Stimulated activated CD8-positive, alpha-beta memory T cell treated with anti-CD3 and anti-CD28 coated beads, Interleukin-12 subunit alpha, Interleukin-12 subunit beta, amount 100 ng/mL, for 4 hours (primary cell): ENCODE data around the gene HOXB6.
A peak's percentile ranks its signal among the peaks of the same experiment; 100 is the strongest.

Source experiments
- DNase-seq: peaks from one replicate; pipeline ENCODE4 v3.0.0-alpha.2; 2020; ENCODE audit warnings: low read depth

Gene HOXB6

DNA sequence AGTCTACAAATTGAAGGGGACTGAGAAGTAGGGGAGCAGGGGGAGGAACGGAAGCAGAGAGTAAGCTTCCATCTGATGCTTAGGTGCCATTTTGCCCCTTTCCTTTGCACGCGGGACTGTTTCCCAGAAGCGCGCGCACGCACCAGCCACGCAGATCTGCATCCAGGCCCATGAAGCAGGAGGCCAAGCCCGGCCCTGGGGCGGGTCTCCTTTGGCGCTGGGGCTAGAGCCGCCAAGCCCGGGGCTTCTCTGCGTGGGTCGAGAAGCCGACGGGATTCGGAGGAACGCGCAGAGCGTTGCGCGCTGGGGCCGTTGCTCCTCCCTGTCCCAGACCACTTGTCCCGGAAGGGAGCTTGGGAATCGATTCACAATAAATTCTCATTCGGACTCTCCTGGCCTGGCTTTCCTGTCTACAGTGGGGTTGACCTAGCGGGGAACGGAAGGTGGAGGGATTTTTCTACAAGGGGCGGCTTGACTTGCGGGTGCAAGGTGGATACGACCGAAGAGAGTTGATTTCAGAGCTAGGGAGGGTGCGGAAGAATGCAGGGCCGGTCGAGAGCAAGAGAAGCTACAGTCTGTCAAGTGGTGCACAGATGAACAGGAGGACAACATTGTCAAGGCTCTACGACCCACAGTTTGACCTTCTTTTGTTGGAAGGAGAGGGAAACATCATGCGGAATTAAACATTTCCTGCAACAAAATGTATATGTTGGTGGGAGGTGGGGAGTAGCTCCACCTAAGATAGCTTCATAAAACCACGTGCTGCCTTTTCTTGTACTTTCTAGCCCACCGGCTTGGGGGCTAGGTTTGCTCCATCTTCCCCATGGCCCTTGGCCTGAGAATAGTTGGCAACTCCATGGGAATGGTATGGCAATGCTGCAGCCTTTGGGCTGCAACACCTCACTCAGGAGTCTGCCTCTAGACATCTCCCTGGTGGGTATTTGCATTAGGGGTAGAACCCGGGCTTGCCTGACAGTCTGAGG is 16.9 kb upstream of the HOXB6 start:
- no peak for DNase-seq

DNA sequence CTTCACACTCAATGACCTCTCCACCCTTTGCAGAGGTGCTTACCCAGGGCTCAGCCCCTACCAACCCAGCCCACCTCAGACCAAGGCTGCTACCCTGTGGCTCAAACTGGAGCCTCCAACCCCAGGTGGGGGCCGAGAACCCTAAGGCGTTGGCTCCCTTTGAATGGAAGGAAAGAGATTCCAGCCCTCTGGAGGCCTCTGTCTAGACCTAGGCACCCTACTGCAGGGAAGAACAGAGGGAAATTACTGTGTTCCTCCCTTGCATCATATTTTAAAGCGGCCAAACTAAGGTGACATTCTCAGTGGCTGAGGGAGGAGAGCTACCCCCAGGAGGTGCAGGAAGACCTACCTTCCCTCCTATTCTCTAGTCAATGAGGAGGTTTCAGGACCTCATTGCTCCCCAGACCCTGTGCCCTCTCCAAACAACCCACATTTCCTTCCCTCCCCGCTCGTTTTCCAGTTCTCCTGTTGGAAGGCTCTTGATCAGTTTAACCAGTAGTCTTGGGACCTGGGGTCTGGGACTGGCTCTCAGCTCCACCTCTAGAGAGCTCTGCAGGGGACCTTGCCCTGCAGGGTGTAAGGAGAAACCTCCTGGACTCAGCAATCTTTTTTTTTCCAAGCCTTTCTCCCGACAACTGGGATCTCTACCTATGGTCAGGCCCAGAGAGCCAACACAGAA is 15.8 kb upstream of the HOXB6 start:
- DNase-seq: no peak

DNA sequence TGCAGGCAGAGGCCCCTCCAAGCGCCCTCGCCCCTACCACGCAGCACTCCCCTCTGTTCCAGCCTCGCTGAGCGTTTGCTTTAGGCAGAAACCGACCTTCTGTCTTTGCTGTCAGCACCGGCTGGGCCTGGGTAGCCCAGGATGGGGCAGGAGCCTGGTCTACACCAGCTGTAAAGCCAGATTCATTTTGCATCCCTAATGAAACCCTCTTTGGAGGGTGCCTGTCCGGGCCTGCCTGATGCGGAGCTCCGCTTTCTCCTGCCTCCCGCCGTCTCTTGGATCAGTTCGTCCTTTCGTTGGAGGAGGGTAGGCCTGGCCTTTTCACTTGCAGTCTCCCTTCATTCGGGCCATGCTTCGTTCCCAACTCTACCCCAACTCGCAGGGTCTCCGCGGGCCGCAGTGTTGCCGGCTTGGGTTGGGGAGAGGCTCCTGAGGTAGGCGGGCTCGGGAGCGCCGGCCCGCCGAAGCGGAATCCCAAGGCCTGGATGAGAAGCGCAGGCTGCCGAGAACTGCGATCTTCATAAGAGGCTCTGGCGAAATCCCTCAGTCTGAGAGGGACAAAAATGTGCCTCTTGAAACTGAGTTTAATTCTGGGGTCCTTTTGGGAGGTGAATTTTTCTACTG is 15.2 kb upstream of the HOXB6 start:
- no peak for DNase-seq

DNA sequence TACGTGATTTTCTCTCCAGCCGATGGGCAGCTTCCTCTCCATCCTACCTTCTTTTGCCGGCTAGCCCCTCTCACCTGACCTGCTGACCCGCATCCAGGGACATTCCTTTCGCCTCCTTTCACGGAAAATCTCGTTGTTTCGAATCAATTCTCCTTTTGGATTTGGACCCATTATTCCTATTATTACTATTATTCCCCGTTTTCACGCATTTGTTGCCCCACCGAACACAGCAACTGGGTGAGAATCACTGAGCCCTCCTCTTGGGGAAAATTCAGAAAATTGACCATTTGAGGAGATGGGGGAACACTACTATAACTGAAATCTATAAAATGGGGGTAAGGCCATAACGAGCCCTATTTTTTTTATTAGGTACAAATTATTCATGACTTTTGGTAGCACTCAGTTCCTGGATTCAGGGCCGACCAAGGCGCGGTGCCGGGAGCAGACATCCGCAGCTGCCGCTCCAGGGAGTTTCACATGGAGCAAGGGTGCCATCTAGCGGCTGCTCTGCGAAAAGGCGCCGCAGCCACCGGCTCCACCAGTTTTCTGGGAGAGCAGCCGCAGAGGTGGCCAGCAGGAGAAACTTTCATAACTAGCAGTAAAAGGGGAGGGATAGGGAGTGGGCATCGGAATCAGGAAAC is 13.6 kb upstream of the HOXB6 start:
- peak; percentile 59 for DNase-seq

DNA sequence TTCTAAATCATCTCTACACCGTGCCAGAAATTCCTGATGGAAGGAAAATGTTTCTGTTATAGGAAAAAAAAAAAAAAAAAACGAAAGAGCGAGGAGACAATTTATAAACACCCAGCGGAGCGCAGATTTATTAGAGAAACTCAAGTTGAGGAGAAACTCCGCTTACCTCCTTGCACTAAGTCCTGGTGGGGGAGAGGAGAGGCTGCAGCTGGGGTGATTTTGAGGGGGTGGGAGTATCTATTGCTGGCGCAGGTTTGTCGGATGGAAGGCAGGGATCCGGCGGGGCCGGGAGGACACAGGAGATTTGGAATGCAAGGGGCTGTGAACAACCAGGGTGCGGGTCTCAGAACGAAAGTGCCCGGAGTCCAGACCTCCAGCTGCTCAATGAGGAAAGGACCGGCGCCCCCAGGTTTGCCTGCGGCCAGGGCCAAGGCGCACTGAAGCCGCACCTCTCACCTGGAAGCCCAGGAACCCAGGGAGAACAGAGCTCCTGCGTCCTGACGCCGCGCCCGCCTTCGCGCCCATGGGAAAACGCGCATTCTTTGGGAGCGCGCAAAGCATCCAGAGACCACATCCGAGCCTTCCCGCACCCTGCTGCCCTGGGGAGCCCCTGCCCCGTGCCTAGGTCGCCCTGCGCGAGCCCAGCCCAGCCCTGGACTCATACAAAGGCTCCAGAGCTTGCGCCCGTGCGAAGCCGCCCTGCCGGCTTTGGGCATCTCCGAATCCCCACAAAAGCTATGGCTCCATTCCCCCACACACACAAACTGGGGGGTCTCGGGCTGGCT is 12.9 kb upstream of the HOXB6 start:
- no peak for DNase-seq

DNA sequence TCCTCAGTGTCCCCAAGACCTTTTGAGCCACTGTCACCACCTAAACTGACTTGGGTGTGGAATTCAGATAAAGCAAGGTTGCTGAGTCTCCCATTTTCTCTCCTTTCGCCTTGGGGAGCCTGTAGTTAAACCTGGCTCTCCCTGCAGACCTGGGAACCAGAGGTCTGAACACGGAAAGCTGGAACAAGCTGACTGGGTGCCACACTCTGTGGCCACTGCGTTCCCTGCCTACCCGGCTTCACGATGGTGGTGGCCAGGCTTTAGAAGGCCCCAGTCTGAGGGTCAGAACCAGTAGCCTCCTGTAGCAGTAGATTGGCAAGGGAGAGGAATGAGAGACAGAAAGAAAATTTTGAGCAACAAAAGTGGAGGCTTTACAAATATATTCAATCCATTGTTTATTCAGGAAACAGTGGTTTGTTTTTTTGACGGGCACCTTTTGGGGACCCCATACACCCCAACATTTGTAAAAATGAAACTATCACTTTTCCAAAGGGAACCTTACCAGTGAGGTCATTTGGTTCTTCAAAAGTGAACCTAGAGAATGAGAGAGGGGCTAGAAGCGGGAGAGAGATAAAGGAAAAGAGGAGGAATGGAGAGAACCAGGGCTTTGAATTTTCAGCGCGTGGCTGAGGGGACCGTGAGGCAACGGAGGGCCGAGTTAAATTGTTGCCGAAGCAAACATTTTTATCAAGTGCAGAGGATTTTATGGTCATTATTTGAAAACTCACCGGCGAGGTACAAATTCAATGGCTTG is 12.1 kb upstream of the HOXB6 start:
- no peak for DNase-seq

DNA sequence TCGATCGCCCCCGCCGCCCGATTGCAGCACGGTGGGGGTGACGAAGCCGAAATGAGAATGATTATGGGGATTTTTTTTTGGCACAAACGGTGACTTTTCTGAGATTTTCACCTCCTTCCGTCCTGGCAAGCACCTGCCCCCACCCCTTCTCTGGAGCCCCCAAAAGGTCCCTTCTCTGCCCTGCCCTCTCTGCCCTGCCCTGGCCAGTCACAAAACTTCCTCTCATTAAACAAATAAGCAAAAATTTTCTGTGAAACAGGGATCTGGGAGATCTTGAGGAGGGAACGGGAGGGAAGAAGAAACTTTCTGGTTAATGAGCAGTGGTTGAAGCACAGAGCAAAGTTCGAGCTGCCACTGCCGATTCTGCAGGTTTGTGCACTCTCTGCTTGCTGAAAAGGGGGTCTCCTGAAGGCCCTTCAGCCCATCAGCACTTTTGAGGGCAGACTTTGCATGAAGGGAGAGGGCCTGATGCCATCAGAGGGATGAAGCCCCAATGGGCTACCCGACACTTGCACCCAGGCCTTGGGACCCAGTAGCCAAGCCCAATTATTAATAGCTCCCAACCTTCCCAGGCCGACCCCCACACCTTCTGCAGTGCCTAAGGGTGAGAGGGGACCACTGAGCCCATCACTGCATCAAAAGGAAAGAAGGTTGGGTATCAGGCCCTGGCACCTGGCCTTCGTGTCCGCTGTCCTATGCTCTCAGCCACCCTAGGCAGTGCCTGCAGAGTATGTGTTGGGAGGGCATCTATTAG is 11.4 kb upstream of the HOXB6 start:
- no peak for DNase-seq

DNA sequence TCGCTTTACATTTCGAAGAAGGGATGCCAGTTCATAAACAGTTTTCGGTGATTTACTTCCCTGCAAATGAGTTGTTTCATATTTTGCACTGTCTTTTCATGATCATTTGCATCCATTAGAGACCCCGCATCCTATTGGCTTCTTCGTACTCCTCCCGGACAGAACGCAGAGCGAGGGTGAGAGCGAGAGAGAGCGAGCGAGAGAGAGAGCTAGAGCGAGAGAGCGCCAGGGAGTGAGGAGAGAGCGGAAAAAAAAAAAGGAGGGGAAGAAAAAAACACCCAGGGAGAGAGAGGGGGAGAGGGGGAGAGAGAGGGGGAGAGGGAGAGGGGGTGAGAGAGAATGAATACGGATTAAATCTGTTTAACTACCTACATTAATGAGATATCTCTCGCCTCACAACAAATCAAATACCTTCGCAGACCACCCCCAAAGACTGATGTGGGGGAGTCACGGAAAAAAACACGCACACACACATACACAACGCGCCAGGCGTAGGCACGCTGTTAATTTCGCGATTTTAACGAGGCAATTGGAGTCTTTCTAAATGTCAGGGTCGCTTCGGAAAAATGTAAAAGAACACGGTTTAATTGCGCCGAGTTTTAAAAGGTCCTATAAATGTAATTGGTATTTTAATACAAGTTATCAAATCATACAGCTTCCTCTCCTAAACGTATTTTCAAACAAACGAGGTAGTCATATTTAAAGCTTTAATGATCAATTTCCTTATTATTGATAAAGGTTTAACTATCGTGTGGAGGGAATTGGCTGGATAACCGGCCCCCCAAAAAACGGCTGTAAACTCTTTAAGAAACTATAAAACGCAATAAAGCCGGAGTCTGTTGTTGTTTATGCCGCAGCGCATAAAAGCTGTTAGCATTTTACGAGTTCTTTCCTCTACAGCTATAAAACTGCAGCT is 10.5 kb upstream of the HOXB6 start, which contains the start of gene HOXB8:
Gene HOXB8, minus strand, starts transcription at position 246 of the 916 bp plus-strand sequence. CDS start 588 bp downstream, outside the sequence.
- no peak for DNase-seq

DNA sequence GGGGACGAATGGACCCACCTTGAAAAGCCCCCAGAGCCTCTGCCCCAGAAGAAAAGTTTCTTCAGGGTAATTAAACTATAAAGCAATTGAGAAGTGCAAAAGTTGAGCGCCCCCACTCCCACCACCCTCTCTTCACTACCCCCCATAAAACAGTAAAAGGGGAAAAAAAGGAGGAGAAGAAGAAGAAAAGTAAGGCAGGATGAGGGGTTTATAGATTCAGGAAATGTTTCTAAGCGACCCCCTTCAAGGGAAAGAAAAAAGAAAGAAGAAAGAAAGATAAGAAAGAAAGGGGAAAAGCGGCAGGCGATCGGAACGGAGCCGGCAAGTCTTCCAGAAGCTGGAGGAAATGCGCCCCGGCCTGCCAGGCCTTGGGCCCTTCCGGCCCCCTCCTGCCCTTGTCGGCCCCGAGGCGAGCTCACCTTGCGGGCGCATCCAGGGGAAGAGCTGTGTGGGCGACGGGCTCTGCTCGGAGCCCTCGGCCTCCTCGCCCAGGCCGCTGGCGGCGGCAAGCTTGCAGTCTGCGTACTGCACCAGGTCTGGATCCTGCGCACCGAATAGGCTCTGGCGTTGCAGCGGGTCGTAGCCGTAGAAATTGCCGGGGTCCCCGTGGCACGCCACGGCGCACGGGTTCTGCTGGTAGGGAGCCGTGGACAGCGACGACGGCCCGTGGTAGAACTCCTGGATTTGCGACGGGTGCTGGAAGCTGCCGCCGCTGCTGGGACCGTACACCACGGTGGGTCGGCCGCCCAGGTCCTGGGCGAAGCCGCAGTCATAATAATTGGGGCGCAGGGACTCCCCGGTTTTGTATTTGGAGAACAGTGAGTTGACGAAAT is 9.3 kb upstream of the HOXB6 start:
- DNase-seq: no peak

DNA sequence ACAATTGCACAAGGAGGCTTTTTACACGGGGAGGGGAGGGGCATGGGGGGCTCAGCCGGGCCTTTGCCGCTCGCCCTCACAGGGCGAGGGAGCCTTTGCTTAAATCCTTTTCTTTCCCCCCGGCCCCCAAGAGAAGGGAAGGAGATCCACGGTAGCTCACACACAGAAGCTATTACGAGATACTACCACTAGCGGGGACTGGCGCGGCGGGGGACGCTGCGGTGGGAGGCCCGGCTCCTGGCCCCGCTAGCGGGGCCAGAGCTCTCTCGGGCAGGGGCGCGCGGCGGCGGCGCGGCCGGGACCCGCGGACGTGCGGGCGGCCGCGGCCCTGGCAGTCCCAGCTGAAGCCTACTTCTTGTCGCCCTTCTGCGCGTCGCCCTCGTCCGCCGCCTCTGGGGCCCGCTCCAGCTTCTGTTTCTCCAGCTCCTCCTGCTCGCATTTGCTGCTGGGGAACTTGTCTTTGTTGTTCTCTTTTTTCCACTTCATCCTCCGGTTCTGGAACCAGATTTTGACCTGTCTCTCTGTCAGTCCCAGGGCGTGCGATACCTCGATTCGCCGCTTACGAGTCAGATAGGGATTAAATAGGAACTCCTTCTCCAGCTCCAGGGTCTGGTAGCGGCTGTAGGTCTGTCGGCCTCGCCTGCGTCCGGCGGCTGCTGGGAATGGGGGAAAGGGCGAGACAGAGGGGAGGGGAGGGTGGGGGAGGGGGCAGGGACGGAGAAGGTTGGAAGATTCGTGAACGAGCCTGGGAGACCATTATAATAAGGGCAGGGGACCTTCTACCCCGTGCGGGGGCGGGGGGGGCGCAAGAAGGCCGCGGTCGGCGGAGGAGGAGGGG is 8.3 kb upstream of the HOXB6 start:
- DNase-seq: no peak

DNA sequence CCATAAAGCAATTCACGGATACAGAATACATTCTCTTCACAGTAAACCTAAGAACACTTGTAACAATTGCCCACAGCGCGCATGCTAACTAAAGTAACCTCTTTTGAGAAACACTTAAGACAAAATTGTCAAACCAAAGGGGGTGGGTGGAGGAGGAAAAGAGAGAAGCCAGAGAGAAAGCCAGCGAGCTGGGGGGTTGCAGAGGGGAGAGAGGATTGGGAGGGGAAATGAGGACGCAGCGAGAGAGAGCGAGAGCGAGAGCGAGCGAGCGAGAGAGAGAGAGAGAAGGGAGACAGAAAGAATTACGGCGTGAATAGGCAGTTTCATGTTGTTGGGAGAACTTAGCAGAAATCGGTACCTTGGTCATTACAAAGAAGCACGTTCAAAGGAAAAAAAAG is 7.7 kb upstream of the HOXB6 start:
- DNase-seq: no peak

DNA sequence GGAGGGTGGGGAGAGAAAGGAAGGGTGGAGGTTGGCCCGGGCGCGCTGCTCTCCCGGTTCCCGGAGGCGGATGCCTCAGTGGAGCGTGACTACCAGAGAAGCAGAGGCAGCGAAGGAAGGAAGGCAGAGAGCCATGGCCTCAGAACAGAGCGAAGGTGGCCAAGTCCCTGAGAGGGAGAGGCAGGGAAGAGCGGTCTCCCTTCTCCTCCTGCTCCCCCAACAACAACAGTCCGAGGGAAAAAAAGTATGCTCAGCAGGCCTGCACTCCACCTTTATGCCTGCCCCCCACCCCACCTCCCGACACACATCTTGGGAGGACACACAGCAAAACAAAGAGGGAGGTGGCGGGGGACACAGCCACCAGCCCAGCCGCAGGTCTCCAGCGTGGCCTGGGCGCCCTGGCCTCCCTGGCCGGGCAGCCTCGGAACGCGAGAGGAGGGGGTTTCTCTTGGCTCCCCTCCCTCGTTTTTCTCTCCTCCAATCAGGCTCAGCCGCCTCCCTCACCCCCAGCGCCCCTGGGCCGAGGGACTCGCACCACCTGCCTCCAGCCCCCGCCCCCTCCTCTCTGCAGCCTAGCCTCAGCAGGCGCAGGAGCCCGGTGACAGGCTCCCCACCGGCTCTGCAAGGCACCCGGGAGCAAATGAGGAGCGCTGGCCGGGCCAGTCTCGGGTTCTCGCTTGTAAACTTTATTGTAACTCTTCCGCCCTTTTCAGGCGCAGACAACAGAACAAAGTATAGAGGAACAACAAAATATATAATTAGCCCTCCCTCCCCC is 7.1 kb upstream of the HOXB6 start:
- DNase-seq: no peak

DNA sequence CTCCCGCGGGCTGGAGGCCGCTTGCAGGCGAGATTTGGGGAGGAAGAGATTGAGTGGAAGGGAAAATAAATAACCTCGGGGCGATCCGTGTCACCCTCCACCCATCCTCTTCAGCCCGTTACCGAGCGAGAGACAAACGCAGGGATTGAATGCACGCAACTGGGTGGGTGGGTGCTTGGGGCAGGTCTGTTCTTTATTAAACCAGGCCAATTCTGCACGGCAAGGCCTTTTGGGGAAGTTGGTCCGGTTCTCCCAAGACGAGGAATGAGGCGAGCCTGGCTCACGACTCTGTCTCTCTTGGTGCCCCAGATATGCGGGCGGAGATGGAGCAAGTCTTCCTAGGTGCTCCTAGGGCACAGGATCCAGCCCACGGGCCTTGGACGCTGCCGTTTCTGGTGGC is 6.4 kb upstream of the HOXB6 start:
- DNase-seq: no peak

DNA sequence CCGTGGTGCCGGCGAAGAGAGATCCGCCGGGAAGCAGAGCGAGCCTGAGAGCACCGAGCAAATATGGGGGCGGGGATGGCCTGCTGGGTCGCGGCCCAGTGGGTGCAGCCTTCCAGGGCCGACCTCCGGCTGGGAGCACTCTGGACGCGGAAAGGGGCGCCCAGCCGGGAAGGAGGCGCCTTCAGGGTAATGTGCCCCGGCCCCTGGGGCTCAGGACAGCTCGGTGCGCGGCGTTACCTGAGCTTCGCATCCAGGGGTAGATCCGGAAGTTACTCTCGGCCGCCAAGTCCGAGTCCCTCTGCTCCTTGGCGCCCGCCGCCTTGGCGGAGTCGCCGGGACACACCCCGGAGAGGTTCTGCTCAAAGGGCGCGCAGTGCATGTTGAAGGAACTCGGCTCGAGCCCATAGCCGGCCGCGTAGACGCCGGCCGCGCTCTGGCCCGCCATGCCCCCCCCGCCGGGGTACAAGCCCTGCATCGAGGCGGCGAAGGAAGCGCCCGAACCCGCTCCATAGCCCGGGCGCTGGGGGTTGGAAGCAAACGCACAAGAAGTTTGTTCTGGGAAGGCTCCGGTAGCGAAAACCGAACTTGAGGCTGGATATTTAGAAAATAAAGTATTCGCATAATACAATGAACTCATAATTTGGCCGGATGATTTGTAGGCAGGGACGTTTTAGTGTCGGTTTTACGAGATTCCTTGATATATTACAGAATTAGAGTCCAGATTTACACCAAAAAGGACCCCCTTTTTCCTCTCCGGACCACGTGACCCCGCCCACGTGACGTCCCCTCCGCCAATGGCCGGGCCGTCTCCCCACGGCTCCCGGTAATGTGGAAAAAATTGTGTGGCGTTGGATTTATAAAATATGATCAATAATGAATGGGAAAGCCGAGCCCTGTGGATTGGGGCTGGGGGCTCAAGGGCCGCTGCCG is 5.8 kb upstream of the HOXB6 start, which contains the start of gene HOXB7:
Gene HOXB7, minus strand, starts transcription at position 736 of the 930 bp plus-strand sequence. Its CDS starts 99 bp downstream, at position 637.
- no peak for DNase-seq

DNA sequence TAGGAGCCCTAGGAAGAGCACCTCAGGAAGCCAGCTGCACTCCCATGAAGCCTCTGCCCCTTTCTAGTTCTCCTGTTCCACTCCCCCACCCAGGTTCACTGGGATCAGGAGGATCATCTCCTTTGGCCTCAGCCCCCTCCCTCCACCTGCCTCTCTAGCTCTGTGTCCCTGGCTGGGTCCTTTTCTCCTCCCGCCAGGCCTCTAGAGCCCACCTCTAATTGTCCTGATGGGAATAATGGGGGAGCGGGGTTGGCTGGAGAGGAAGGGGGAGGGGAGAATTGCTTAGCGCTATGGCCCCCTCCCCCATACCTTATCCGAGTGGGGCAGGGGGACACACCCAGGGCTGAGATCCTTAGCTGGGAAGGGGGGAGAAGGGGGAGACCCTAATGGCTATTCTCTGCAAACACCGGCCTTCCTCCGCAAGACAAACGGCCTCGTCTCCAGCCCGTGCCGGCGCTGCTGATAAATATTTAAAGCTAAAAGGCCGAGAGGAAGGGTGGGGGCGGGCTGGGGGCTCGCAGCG is 5.0 kb upstream of the HOXB6 start:
- no peak for DNase-seq
